ENCODE data around the gene LRRFIP1. TPM values are rescaled to one million over a fixed set of nuclear protein-coding genes. Genes with fewer than 3 reads are reported as not detected.

The LRRFIP1 gene
- total and polyA plus RNA-seq, 10 of the 15 experiments (the other 5 are each of a cell fraction or from before 2014, with no cell fraction given): 36.2 to 120 (median 74.3) TPM

DNA sequence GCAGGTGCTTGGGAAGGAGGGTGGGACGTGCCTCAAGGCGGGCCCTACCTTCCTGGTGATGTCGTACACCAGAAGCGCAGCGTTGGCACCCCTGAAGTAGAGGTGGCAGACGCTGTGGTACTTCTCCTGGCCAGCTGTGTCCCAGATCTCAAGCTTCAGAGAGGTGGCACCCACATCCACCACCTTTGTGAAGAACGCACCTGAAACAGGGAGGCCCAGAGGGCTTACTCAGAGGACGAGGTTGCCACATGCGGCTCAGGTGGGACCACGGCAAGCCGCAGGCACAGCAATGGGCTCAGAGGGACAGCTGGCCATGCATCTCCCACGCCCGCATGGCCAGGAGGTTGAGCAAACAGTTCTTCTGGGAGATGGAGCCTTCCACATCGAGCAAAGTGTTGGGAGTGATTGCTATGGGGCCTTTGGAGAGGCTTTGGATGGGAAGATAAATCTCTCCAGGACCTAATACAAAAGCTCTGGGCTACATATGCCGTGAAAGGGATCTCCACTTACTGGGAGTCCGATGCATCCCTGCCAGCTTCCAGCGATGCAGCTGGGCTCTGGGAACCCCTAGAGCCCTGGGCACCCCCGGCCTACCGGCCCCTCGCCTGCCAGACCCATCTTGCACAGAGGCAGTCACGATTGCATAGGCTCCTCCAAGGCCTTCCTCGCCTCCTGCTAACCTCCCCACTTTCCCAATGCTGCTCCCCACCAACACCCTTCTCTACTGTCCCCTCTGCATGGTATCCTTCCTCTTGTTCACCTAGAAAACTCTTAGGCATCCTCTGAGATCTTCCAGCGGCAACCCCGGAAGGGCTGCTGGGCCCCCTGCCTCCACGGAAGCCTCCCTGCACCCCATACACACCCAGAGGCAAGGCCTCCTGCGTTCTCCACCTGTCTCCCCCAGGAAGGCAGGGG lies 49.2 kb upstream of the LRRFIP1 start:
- no peak for TF ChIP-seq HDAC6 (IDR thresholded peaks at IDR 0.05; ENCODE audit: unreplicated experiment)
- no peak for TF ChIP-seq RBBP5 (conservative IDR thresholded peaks at IDR 0.05)
- TF ChIP-seq SIN3A (IDR thresholded peaks at IDR 0.05; ENCODE audit: low read depth, low read length): no peak
- no peak for TF ChIP-seq KDM1A (IDR thresholded peaks at IDR 0.05; ENCODE audit: borderline replicate concordance)
- TF ChIP-seq BCL11A (IDR thresholded peaks at IDR 0.05; ENCODE audit: low read depth, low read length): no peak
- no peak for TF ChIP-seq YY1 (IDR thresholded peaks at IDR 0.05; ENCODE audit: low read depth, low read length)
- no peak for TF ChIP-seq RUNX3 (IDR thresholded peaks at IDR 0.05; ENCODE audit: low read length)
- TF ChIP-seq NFXL1 (IDR thresholded peaks at IDR 0.05; ENCODE audit: borderline replicate concordance): no peak
- TF ChIP-seq, protein P1, sequence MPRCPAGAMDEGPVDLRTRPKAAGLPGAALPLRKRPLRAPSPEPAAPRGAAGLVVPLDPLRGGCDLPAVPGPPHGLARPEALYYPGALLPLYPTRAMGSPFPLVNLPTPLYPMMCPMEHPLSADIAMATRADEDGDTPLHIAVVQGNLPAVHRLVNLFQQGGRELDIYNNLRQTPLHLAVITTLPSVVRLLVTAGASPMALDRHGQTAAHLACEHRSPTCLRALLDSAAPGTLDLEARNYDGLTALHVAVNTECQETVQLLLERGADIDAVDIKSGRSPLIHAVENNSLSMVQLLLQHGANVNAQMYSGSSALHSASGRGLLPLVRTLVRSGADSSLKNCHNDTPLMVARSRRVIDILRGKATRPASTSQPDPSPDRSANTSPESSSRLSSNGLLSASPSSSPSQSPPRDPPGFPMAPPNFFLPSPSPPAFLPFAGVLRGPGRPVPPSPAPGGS (IDR thresholded peaks at IDR 0.05; ENCODE audit: borderline replicate concordance, insufficient read depth, low read depth, low read length, poor library complexity, severe bottlenecking): no peak
- CTCF ChIA-PET: no interaction called here
- in situ Hi-C loops (cut with MboI): no loop called here
- POLR2A ChIA-PET: no interaction called here
- ATAC-seq: no peak
- Histone ChIP-seq H2AFZ (ENCODE audit: control insufficient read depth, low read depth, low read length) (no peak overlapping the region), H3K9ac (ENCODE audit: control insufficient read depth, insufficient read depth, low read length) (no peak overlapping the region), H3K79me2 (ENCODE audit: control insufficient read depth, insufficient read depth, low read length) (no peaks in the 10 kb centered on the region), H3K4me3 (no peak overlapping the region), H3K27me3 (replicated peaks in 1 of 2; ENCODE audit: control insufficient read depth in 2 of 2, insufficient read depth in 2 of 2, low read length in 1 of 2) (peaks cover 0 to 2% of the 10 kb centered on the region in 2 experiments; a peak in 1 of 4 replicates), H4K20me1 (ENCODE audit: control insufficient read depth, insufficient read depth) (no peaks in the 10 kb centered on the region), H3K4me1 (ENCODE audit: control insufficient read depth, insufficient read depth, low read length) (no peaks in the 10 kb centered on the region), H3K4me2 (ENCODE audit: control insufficient read depth, insufficient read depth) (no peak overlapping the region), H3K36me3 (ENCODE audit: control insufficient read depth in 2 of 2, insufficient read depth in 2 of 2, low read length in 1 of 2) (no peaks in the 10 kb centered on the region), H3K9me3 (replicated peaks; ENCODE audit: control insufficient read depth, insufficient read depth, low read length) (no peaks in the 10 kb centered on the region), H3K27ac (ENCODE audit: control insufficient read depth, insufficient read depth) (no peak overlapping the region)
- no peak for DNase-seq (ENCODE audit: low read depth, low spot score)
- WGBS (ENCODE audit: insufficient coverage, insufficient replicate concordance, low lambda C conversion rate, missing lambda C conversion rate): 53% methylated on average over 26 of the region's 26 CpGs
- intact Hi-C loops (cut with micrococcal nuclease; ENCODE audit: unreplicated experiment): no loop called here
- SMC1A ChIA-PET (ENCODE audit: uncharacterized antibody, unreplicated experiment): no interaction called here
- no TSS peak for BruUV-seq (replicated peaks)
- no peak for FAIRE-seq
- RAD21 ChIA-PET (ENCODE audit: unreplicated experiment): no interaction called here

All from GM12878 (cell line).